Hair follicle dermal papilla cell (primary cell): ENCODE data around the gene RAET1L. TPM values are rescaled to one million over a fixed set of nuclear protein-coding genes. Genes with fewer than 3 reads are reported as not detected.

Experiments
- total RNA-seq: library from RNA; depleted of rRNA; stranded (reverse); fragments of >200 nt; gene quantifications from 2 replicates; pipeline ENCODE4 v1.2.3, GENCODE V29; 2012

RAET1L gene
- total RNA-seq: not detected in 2 replicates

GRCh38 chr6:150025201-150025917 lies at the start of gene RAET1L:
Gene RAET1L (minus strand): TSS chr6:150025532. CDS start chr6:150025471, 61 bp downstream.

GRCh38 chr6:150068720-150069648 lies 43.7 kb upstream of the RAET1L start, which contains the start of gene ULBP3:
Gene ULBP3 (minus strand): TSS chr6:150069121. CDS start chr6:150069066, 55 bp downstream.

Other genes with a start within 250 kb of the RAET1L start
- 96.8 and 137 TPM in 2 replicates for gene LRP11, start 161.2 kb downstream of the RAET1L start, total RNA-seq
- 0.49 TPM in 1 of 2 replicates, not detected in the other for gene RAET1E, start 127.4 kb downstream of the RAET1L start, total RNA-seq
- gene RAET1G, start 102.4 kb downstream of the RAET1L start, total RNA-seq: 1.3 and 1.9 TPM in 2 replicates
- 2.1 and 3.1 TPM in 2 replicates for gene ULBP2, start 83.5 kb downstream of the RAET1L start, total RNA-seq
- 0.61 and 1.1 TPM in 2 replicates for gene ULBP1, start 61.6 kb downstream of the RAET1L start, total RNA-seq
- gene ULBP3, start 43.6 kb upstream of the RAET1L start, total RNA-seq: 18.0 and 18.8 TPM in 2 replicates
- gene PPP1R14C, start 117.5 kb upstream of the RAET1L start, total RNA-seq: 0.16 TPM in 1 of 2 replicates, not detected in the other